Karpas-422 (cell line): Measurements from ENCODE around the gene LIPA. TPM values are rescaled to one million over a fixed set of nuclear protein-coding genes. Genes with fewer than 3 reads are reported as not detected.

Source experiments
- DNase-seq: peaks from one replicate; pipeline ENCODE4 v3.0.0-alpha.2; 2015
- H2AFZ ChIP-seq: fragments of 200-600 bp; sonication (generic); 2 replicates; pipeline ENCODE4 v1.6.1; 2014; ENCODE audit warnings: antibody characterized with exemption, low read length, mixed read lengths
- H3K27ac ChIP-seq: fragments of 200-600 bp; sonication (generic); 2 replicates; pipeline ENCODE4 v1.5.1; 2014; ENCODE audit warnings: mild to moderate bottlenecking, low read length, moderate library complexity
- H3K27me3 ChIP-seq: fragments of 200-600 bp; sonication (generic); 2 replicates; pipeline ENCODE4 v1.6.1; 2014; ENCODE audit warnings: low read length, mixed read lengths
- H3K36me3 ChIP-seq: fragments of 200-600 bp; sonication (generic); 2 replicates; pipeline ENCODE4 v1.6.1; 2014; ENCODE audit warnings: low read length, mixed read lengths; ENCODE audit not compliant: insufficient read depth
- H3K4me1 ChIP-seq: fragments of 200-600 bp; sonication (generic); 2 replicates; pipeline ENCODE4 v1.6.1; 2014; ENCODE audit warnings: mild to moderate bottlenecking, low read length, mixed read lengths
- H3K4me2 ChIP-seq: fragments of 200-600 bp; sonication (generic); 2 replicates; pipeline ENCODE4 v1.6.1; 2014; ENCODE audit warnings: low read length, low read depth, mild to moderate bottlenecking; ENCODE audit not compliant: poor library complexity, severe bottlenecking
- H3K4me3 ChIP-seq: fragments of 200-600 bp; sonication (generic); 2 replicates; pipeline ENCODE4 v1.5.1; 2014; ENCODE audit warnings: mild to moderate bottlenecking, antibody characterized with exemption, low read length, mixed read lengths
- H3K79me2 ChIP-seq: fragments of 200-600 bp; sonication (generic); 2 replicates; pipeline ENCODE4 v1.6.1; 2014; ENCODE audit warnings: mild to moderate bottlenecking, low read length, mixed read lengths
- H3K9ac ChIP-seq: fragments of 200-600 bp; sonication (generic); 2 replicates; pipeline ENCODE4 v1.6.0; 2014; ENCODE audit warnings: low read length
- H3K9me2 ChIP-seq: fragments of 200-600 bp; sonication (generic), shearing (Covaris generic); replicated peaks from 2 replicates; pipeline ENCODE4 v1.6.0; 2014; ENCODE audit warnings: mild to moderate bottlenecking, low read length, moderate library complexity; ENCODE audit not compliant: insufficient read depth
- H3K9me3 ChIP-seq: fragments of 300-700, 200-600 bp; sonication (generic); 2 replicates; pipeline ENCODE4 v1.6.1; 2014; ENCODE audit warnings: low read length, mixed read lengths
- H4K20me1 ChIP-seq: fragments of 200-600 bp; sonication (generic); 2 replicates; pipeline ENCODE4 v1.6.1; 2014; ENCODE audit warnings: mild to moderate bottlenecking, antibody characterized with exemption, low read length, low read depth; ENCODE audit not compliant: insufficient read depth
- total RNA-seq: library from RNA; depleted of rRNA; stranded (reverse); fragments of >200 nt; shearing (Covaris generic); gene quantifications from 2 replicates; pipeline ENCODE4 v1.2.3, GENCODE V29; 2014; ENCODE audit warnings: low replicate concordance

The LIPA gene
- total RNA-seq, 1 experiment from 2014 or later = 20.9 TPM

DNA sequence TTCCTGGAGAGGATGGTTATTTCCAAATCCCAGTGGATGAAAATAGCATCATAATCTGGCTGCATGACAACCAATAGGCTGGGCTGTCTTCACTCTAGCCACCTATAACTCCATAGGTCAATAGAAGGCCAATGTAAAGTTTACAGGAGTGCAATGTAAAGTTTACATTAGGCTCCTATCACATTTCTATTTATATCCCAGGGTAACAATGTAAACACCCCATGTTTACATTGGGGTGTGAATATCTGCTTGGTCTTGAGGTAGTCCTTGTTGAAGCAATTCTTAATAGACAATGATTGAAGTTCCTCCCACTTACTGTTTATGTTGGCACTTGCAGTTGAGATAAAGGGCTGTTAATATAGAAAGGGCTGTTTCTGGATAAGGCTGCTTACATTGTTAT lies 65.9 kb downstream of the LIPA start:
- Histone ChIP-seq H3K4me1 (no peaks in the 10 kb centered on the region), H3K79me2 (no peaks in the 10 kb centered on the region), H3K4me3 (no peak overlapping the region), H4K20me1 (no peaks in the 10 kb centered on the region), H3K27me3 (no peaks in the 10 kb centered on the region), H3K9me3 (no peaks in the 10 kb centered on the region), H3K9me2 (no peaks in the 10 kb centered on the region), H3K4me2 (no peak overlapping the region), H3K9ac (no peak overlapping the region), H3K36me3 (no peaks in the 10 kb centered on the region), H3K27ac (no peak overlapping the region), H2AFZ (no peak overlapping the region)
- DNase-seq = no peak

- Histone ChIP-seq H3K4me3 (no peak overlapping the region), H3K27me3 (no peaks in the 10 kb centered on the region), H3K4me1 (no peaks in the 10 kb centered on the region), H3K9me3 (no peaks in the 10 kb centered on the region), H3K79me2 (no peaks in the 10 kb centered on the region), H3K9me2 (no peaks in the 10 kb centered on the region), H3K36me3 (no peaks in the 10 kb centered on the region), H3K27ac (no peak overlapping the region), H3K9ac (no peak overlapping the region), H2AFZ (no peak overlapping the region), H3K4me2 (no peak overlapping the region), H4K20me1 (no peaks in the 10 kb centered on the region)
- no peak for DNase-seq
Observed at GRCh38 chr10:89184638-89185037, 66.9 kb downstream of the LIPA start.

DNA sequence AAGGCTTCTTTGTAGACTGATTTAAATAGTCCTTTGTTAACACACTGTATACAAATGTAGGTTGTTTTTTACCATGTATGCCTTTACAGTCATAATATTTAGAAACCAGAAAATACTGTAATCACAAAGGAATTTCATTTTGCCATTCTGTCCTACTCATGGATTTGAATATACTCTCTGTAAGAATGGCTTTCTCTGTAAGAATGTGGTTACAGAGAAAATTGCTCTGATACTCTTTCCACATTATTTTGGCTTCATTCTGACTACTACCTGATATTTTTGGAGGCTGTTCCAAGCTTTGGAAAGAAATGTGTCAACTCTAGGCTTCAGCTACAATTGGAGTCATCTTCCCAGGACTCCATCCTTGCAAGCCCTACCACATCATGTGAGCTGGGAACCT lies 68.0 kb downstream of the LIPA start:
- DNase-seq = no peak
- Histone ChIP-seq H3K9ac (no peak overlapping the region), H2AFZ (no peak overlapping the region), H3K27ac (no peak overlapping the region), H3K79me2 (no peaks in the 10 kb centered on the region), H3K9me2 (no peaks in the 10 kb centered on the region), H3K9me3 (no peaks in the 10 kb centered on the region), H3K4me1 (no peaks in the 10 kb centered on the region), H3K36me3 (no peaks in the 10 kb centered on the region), H3K4me3 (no peak overlapping the region), H3K4me2 (no peak overlapping the region), H4K20me1 (no peaks in the 10 kb centered on the region), H3K27me3 (no peaks in the 10 kb centered on the region)

- no peak for DNase-seq
- no peaks in the 10 kb centered on the region for H3K9me3 ChIP-seq
- H3K36me3 ChIP-seq = no peaks in the 10 kb centered on the region
- H3K79me2 ChIP-seq = no peaks in the 10 kb centered on the region
- no peaks in the 10 kb centered on the region for H3K4me1 ChIP-seq
- no peak overlapping the region for H3K4me2 ChIP-seq
- no peak overlapping the region for H2AFZ ChIP-seq
- no peaks in the 10 kb centered on the region for H3K27me3 ChIP-seq
- no peak overlapping the region for H3K9ac ChIP-seq
- no peaks in the 10 kb centered on the region for H3K9me2 ChIP-seq
- no peak overlapping the region for H3K4me3 ChIP-seq
- no peaks in the 10 kb centered on the region for H4K20me1 ChIP-seq
- no peak overlapping the region for H3K27ac ChIP-seq
Observed at GRCh38 chr10:89182894-89183293, 68.7 kb downstream of the LIPA start.

- Histone ChIP-seq H2AFZ (no peak overlapping the region), H3K9ac (no peak overlapping the region), H4K20me1 (no peaks in the 10 kb centered on the region), H3K9me2 (no peaks in the 10 kb centered on the region), H3K36me3 (no peaks in the 10 kb centered on the region), H3K4me2 (no peak overlapping the region), H3K79me2 (no peaks in the 10 kb centered on the region), H3K4me1 (no peaks in the 10 kb centered on the region), H3K27me3 (no peaks in the 10 kb centered on the region), H3K27ac (no peak overlapping the region), H3K4me3 (no peak overlapping the region), H3K9me3 (no peaks in the 10 kb centered on the region)
- no peak for DNase-seq
Observed at GRCh38 chr10:89175816-89176215, 75.8 kb downstream of the LIPA start.

DNA sequence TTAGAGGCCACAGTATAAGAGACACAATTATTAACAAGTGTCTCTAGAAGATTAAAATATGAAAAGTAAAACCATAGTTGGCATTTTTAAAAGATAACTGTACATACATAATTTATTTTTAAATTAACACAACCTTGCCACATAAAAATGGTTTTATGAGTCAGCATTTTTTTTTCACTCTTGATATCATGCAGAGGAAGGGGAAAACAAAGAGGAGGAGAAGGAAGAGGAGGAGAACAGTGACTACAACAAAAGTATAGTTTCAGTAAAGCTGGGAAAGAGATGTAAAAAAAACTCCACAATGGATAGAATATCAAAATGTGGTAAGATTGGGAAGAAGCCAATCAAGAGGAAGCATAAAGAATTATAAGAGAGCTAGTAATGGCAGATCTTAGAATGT lies 78.5 kb downstream of the LIPA start:
- Histone ChIP-seq H3K9me3 (no peaks in the 10 kb centered on the region), H3K4me3 (no peak overlapping the region), H3K9me2 (no peaks in the 10 kb centered on the region), H3K27me3 (no peaks in the 10 kb centered on the region), H2AFZ (no peak overlapping the region), H3K4me2 (no peak overlapping the region), H3K27ac (no peak overlapping the region), H3K9ac (no peak overlapping the region), H3K36me3 (no peaks in the 10 kb centered on the region), H3K79me2 (no peaks in the 10 kb centered on the region), H3K4me1 (no peaks in the 10 kb centered on the region), H4K20me1 (no peaks in the 10 kb centered on the region)
- no peak for DNase-seq

DNA sequence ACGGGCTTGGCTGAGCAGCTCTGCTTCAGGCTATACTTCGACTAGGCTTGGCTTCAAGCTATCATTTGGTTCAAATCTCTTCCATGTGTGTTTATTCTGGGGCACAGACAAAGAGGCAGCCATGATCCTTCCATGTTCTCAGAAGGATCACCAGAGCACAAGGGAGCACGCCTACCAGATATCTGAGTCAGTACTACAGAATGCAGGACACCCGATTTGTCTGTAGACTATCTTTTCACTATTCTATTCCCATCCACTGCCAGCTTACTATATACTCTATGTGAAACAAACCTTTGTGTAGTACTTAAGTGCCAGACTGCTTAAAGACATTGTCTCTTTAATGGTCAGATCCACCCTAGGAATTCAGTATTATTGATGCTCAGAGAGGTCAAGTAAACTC lies 79.6 kb downstream of the LIPA start:
- H3K9me2 ChIP-seq = no peaks in the 10 kb centered on the region
- no peaks in the 10 kb centered on the region for H3K9me3 ChIP-seq
- DNase-seq = no peak
- no peak overlapping the region for H3K9ac ChIP-seq
- no peak overlapping the region for H3K4me3 ChIP-seq
- H3K79me2 ChIP-seq = no peaks in the 10 kb centered on the region
- no peaks in the 10 kb centered on the region for H3K27me3 ChIP-seq
- no peaks in the 10 kb centered on the region for H3K4me1 ChIP-seq
- H2AFZ ChIP-seq = no peak overlapping the region
- H3K27ac ChIP-seq = no peak overlapping the region
- no peaks in the 10 kb centered on the region for H4K20me1 ChIP-seq
- H3K36me3 ChIP-seq = no peaks in the 10 kb centered on the region
- no peak overlapping the region for H3K4me2 ChIP-seq

GRCh38 chr10:89171263-89171872 lies 80.2 kb downstream of the LIPA start:
- H3K9me2 ChIP-seq = no peaks in the 10 kb centered on the region
- no peak for DNase-seq
- no peaks in the 10 kb centered on the region for H3K4me1 ChIP-seq
- H3K9me3 ChIP-seq = no peaks in the 10 kb centered on the region
- H3K79me2 ChIP-seq = no peaks in the 10 kb centered on the region
- no peak overlapping the region for H3K4me3 ChIP-seq
- no peaks in the 10 kb centered on the region for H3K36me3 ChIP-seq
- H2AFZ ChIP-seq = no peak overlapping the region
- H4K20me1 ChIP-seq = no peaks in the 10 kb centered on the region
- H3K27me3 ChIP-seq = no peaks in the 10 kb centered on the region
- H3K9ac ChIP-seq = no peak overlapping the region
- no peak overlapping the region for H3K4me2 ChIP-seq
- no peak overlapping the region for H3K27ac ChIP-seq
